Measurements from ENCODE around the gene MCM6.
A peak's percentile ranks its signal among the peaks of the same experiment; 100 is the strongest.

MCM6 gene

GRCh38 chr2:135826544-135826943 lies 49.7 kb downstream of the MCM6 start:
- H3K4me3 ChIP-seq (ENCODE audit: low read depth in 1 of 5, low read length in 5 of 5): no peak overlapping the region
- no peaks in the 10 kb centered on the region for H3K36me3 ChIP-seq (ENCODE audit: control insufficient read depth in 5 of 5, insufficient read depth in 5 of 5, low read length in 5 of 5)
- peaks cover 0 to 11% (median 9%) of the 10 kb centered on the region in 5 donors for H3K9me3 ChIP-seq (ENCODE audit: control insufficient read depth in 5 of 5, low read length in 5 of 5)
- no peak overlapping the region for H3K27ac ChIP-seq (ENCODE audit: low read depth, low read length)
- H3K4me1 ChIP-seq (ENCODE audit: control insufficient read depth in 5 of 5, insufficient read depth in 5 of 5, low read length in 5 of 5): peaks cover 0 to 10% (median 0%) of the 10 kb centered on the region in 5 donors
- no peak overlapping the region for H3K9ac ChIP-seq (ENCODE audit: low read length in 5 of 5)
- peaks cover 0 to 2% (median 0%) of the 10 kb centered on the region in 5 donors for H3K27me3 ChIP-seq (ENCODE audit: control insufficient read depth in 5 of 5, insufficient read depth in 4 of 5, low read length in 5 of 5)

- H3K36me3 ChIP-seq (ENCODE audit: control insufficient read depth in 5 of 5, insufficient read depth in 5 of 5, low read length in 5 of 5): no peaks in the 10 kb centered on the region
- peaks cover 0 to 2% (median 0%) of the 10 kb centered on the region in 5 donors for H3K27me3 ChIP-seq (ENCODE audit: control insufficient read depth in 5 of 5, insufficient read depth in 4 of 5, low read length in 5 of 5)
- H3K9me3 ChIP-seq (ENCODE audit: control insufficient read depth in 5 of 5, low read length in 5 of 5): peaks cover 0 to 11% (median 9%) of the 10 kb centered on the region in 5 donors
- no peak overlapping the region for H3K4me3 ChIP-seq (ENCODE audit: low read depth in 1 of 5, low read length in 5 of 5)
- peaks cover 0 to 10% (median 0%) of the 10 kb centered on the region in 5 donors for H3K4me1 ChIP-seq (ENCODE audit: control insufficient read depth in 5 of 5, insufficient read depth in 5 of 5, low read length in 5 of 5)
- H3K9ac ChIP-seq (ENCODE audit: low read length in 5 of 5): peak overlapping the region in 1 of 5 donors; percentile 23
- H3K27ac ChIP-seq (ENCODE audit: low read depth, low read length): no peak overlapping the region
Observed at GRCh38 chr2:135825550-135826176, 50.6 kb downstream of the MCM6 start.

GRCh38 chr2:135825131-135825530 lies 51.1 kb downstream of the MCM6 start:
- Histone ChIP-seq H3K27me3 (ENCODE audit: control insufficient read depth in 5 of 5, insufficient read depth in 4 of 5, low read length in 5 of 5) (peaks cover 0 to 5% (median 0%) of the 10 kb centered on the region in 5 donors), H3K27ac (ENCODE audit: low read depth, low read length) (no peak overlapping the region), H3K9me3 (ENCODE audit: control insufficient read depth in 5 of 5, low read length in 5 of 5) (peaks cover 0 to 11% (median 9%) of the 10 kb centered on the region in 5 donors), H3K36me3 (ENCODE audit: control insufficient read depth in 5 of 5, insufficient read depth in 5 of 5, low read length in 5 of 5) (no peaks in the 10 kb centered on the region), H3K4me1 (ENCODE audit: control insufficient read depth in 5 of 5, insufficient read depth in 5 of 5, low read length in 5 of 5) (peaks cover 0 to 10% (median 0%) of the 10 kb centered on the region in 5 donors), H3K9ac (ENCODE audit: low read length in 5 of 5) (no peak overlapping the region), H3K4me3 (ENCODE audit: low read depth in 1 of 5, low read length in 5 of 5) (no peak overlapping the region)

- Histone ChIP-seq H3K27ac (ENCODE audit: low read depth, low read length) (no peak overlapping the region), H3K36me3 (ENCODE audit: control insufficient read depth in 5 of 5, insufficient read depth in 5 of 5, low read length in 5 of 5) (no peaks in the 10 kb centered on the region), H3K27me3 (ENCODE audit: control insufficient read depth in 5 of 5, insufficient read depth in 4 of 5, low read length in 5 of 5) (peaks cover 0 to 6% (median 0%) of the 10 kb centered on the region in 5 donors), H3K4me1 (ENCODE audit: control insufficient read depth in 5 of 5, insufficient read depth in 5 of 5, low read length in 5 of 5) (peaks cover 0 to 10% (median 0%) of the 10 kb centered on the region in 5 donors), H3K4me3 (ENCODE audit: low read depth in 1 of 5, low read length in 5 of 5) (no peak overlapping the region), H3K9me3 (ENCODE audit: control insufficient read depth in 5 of 5, low read length in 5 of 5) (peaks cover 0 to 13% (median 10%) of the 10 kb centered on the region in 5 donors), H3K9ac (ENCODE audit: low read length in 5 of 5) (no peak overlapping the region)
Observed at GRCh38 chr2:135822855-135823254, 53.4 kb downstream of the MCM6 start.

GRCh38 chr2:135821190-135821589 lies 55.1 kb downstream of the MCM6 start:
- no peak overlapping the region for H3K9ac ChIP-seq (ENCODE audit: low read length in 5 of 5)
- H3K9me3 ChIP-seq (ENCODE audit: control insufficient read depth in 5 of 5, low read length in 5 of 5): peaks cover 0 to 13% (median 10%) of the 10 kb centered on the region in 5 donors
- peaks cover 0 to 10% (median 0%) of the 10 kb centered on the region in 5 donors for H3K4me1 ChIP-seq (ENCODE audit: control insufficient read depth in 5 of 5, insufficient read depth in 5 of 5, low read length in 5 of 5)
- no peak overlapping the region for H3K27ac ChIP-seq (ENCODE audit: low read depth, low read length)
- H3K4me3 ChIP-seq (ENCODE audit: low read depth in 1 of 5, low read length in 5 of 5): no peak overlapping the region
- H3K27me3 ChIP-seq (ENCODE audit: control insufficient read depth in 5 of 5, insufficient read depth in 4 of 5, low read length in 5 of 5): peaks cover 0 to 6% (median 0%) of the 10 kb centered on the region in 5 donors
- H3K36me3 ChIP-seq (ENCODE audit: control insufficient read depth in 5 of 5, insufficient read depth in 5 of 5, low read length in 5 of 5): no peaks in the 10 kb centered on the region

- peaks cover 0 to under 1% (median 0%) of the 10 kb centered on the region in 5 donors for H3K4me1 ChIP-seq (ENCODE audit: control insufficient read depth in 5 of 5, insufficient read depth in 5 of 5, low read length in 5 of 5)
- no peak overlapping the region for H3K9ac ChIP-seq (ENCODE audit: low read length in 5 of 5)
- no peaks in the 10 kb centered on the region for H3K36me3 ChIP-seq (ENCODE audit: control insufficient read depth in 5 of 5, insufficient read depth in 5 of 5, low read length in 5 of 5)
- peaks cover 0 to 13% (median 10%) of the 10 kb centered on the region in 5 donors for H3K9me3 ChIP-seq (ENCODE audit: control insufficient read depth in 5 of 5, low read length in 5 of 5)
- no peak overlapping the region for H3K4me3 ChIP-seq (ENCODE audit: low read depth in 1 of 5, low read length in 5 of 5)
- H3K27ac ChIP-seq (ENCODE audit: low read depth, low read length): no peak overlapping the region
- H3K27me3 ChIP-seq (ENCODE audit: control insufficient read depth in 5 of 5, insufficient read depth in 4 of 5, low read length in 5 of 5): peaks cover 0 to 4% (median 0%) of the 10 kb centered on the region in 5 donors
Observed at GRCh38 chr2:135820003-135820618, 56.1 kb downstream of the MCM6 start.

- H3K9me3 ChIP-seq (ENCODE audit: control insufficient read depth in 5 of 5, low read length in 5 of 5): peaks cover 0 to 13% (median 10%) of the 10 kb centered on the region in 5 donors
- H3K36me3 ChIP-seq (ENCODE audit: control insufficient read depth in 5 of 5, insufficient read depth in 5 of 5, low read length in 5 of 5): no peaks in the 10 kb centered on the region
- no peak overlapping the region for H3K4me3 ChIP-seq (ENCODE audit: low read depth in 1 of 5, low read length in 5 of 5)
- H3K4me1 ChIP-seq (ENCODE audit: control insufficient read depth in 5 of 5, insufficient read depth in 5 of 5, low read length in 5 of 5): no peaks in the 10 kb centered on the region
- H3K9ac ChIP-seq (ENCODE audit: low read length in 5 of 5): no peak overlapping the region
- peaks cover 0 to 4% (median 0%) of the 10 kb centered on the region in 5 donors for H3K27me3 ChIP-seq (ENCODE audit: control insufficient read depth in 5 of 5, insufficient read depth in 4 of 5, low read length in 5 of 5)
- no peak overlapping the region for H3K27ac ChIP-seq (ENCODE audit: low read depth, low read length)
Observed at GRCh38 chr2:135818937-135819610, 57.2 kb downstream of the MCM6 start.

- peaks cover 0 to 8% (median 5%) of the 10 kb centered on the region in 5 donors for H3K9me3 ChIP-seq (ENCODE audit: control insufficient read depth in 5 of 5, low read length in 5 of 5)
- H3K27me3 ChIP-seq (ENCODE audit: control insufficient read depth in 5 of 5, insufficient read depth in 4 of 5, low read length in 5 of 5): peaks cover 0 to 4% (median 0%) of the 10 kb centered on the region in 5 donors
- no peak overlapping the region for H3K9ac ChIP-seq (ENCODE audit: low read length in 5 of 5)
- H3K27ac ChIP-seq (ENCODE audit: low read depth, low read length): no peak overlapping the region
- no peaks in the 10 kb centered on the region for H3K4me1 ChIP-seq (ENCODE audit: control insufficient read depth in 5 of 5, insufficient read depth in 5 of 5, low read length in 5 of 5)
- no peak overlapping the region for H3K4me3 ChIP-seq (ENCODE audit: low read depth in 1 of 5, low read length in 5 of 5)
- no peaks in the 10 kb centered on the region for H3K36me3 ChIP-seq (ENCODE audit: control insufficient read depth in 5 of 5, insufficient read depth in 5 of 5, low read length in 5 of 5)
Observed at GRCh38 chr2:135817951-135818350, 58.3 kb downstream of the MCM6 start.

- no peaks in the 10 kb centered on the region for H3K4me1 ChIP-seq (ENCODE audit: control insufficient read depth in 5 of 5, insufficient read depth in 5 of 5, low read length in 5 of 5)
- peaks cover 0 to 6% (median under 1%) of the 10 kb centered on the region in 5 donors for H3K9me3 ChIP-seq (ENCODE audit: control insufficient read depth in 5 of 5, low read length in 5 of 5)
- no peak overlapping the region for H3K4me3 ChIP-seq (ENCODE audit: low read depth in 1 of 5, low read length in 5 of 5)
- peaks cover 0 to 4% (median 0%) of the 10 kb centered on the region in 5 donors for H3K27me3 ChIP-seq (ENCODE audit: control insufficient read depth in 5 of 5, insufficient read depth in 4 of 5, low read length in 5 of 5)
- H3K36me3 ChIP-seq (ENCODE audit: control insufficient read depth in 5 of 5, insufficient read depth in 5 of 5, low read length in 5 of 5): no peaks in the 10 kb centered on the region
- no peak overlapping the region for H3K9ac ChIP-seq (ENCODE audit: low read length in 5 of 5)
- no peak overlapping the region for H3K27ac ChIP-seq (ENCODE audit: low read depth, low read length)
Observed at GRCh38 chr2:135817466-135817865, 58.8 kb downstream of the MCM6 start.

GRCh38 chr2:135815269-135815668 lies 61.0 kb downstream of the MCM6 start:
- Histone ChIP-seq H3K27me3 (ENCODE audit: control insufficient read depth in 5 of 5, insufficient read depth in 4 of 5, low read length in 5 of 5) (peaks cover 0 to 2% (median 0%) of the 10 kb centered on the region in 5 donors), H3K9ac (ENCODE audit: low read length in 5 of 5) (no peak overlapping the region), H3K4me1 (ENCODE audit: control insufficient read depth in 5 of 5, insufficient read depth in 5 of 5, low read length in 5 of 5) (no peaks in the 10 kb centered on the region), H3K9me3 (ENCODE audit: control insufficient read depth in 5 of 5, low read length in 5 of 5) (peaks cover 0 to 6% (median 0%) of the 10 kb centered on the region in 5 donors), H3K4me3 (ENCODE audit: low read depth in 1 of 5, low read length in 5 of 5) (no peak overlapping the region), H3K27ac (ENCODE audit: low read depth, low read length) (no peak overlapping the region), H3K36me3 (ENCODE audit: control insufficient read depth in 5 of 5, insufficient read depth in 5 of 5, low read length in 5 of 5) (no peaks in the 10 kb centered on the region)

Data from subcutaneous abdominal adipose tissue (tissue), 5 donors.